WTC11 (cell line): ENCODE results near the gene AK5. TPM values are rescaled to one million over a fixed set of nuclear protein-coding genes. Genes with fewer than 3 reads are reported as not detected.

Experiments used
- ATAC-seq: fragments of 200-7000 bp; cut with Tn5 transposase; 2 replicates; pipeline ENCODE4 v1.10.0; 2021; ENCODE audit warnings: mild to moderate bottlenecking, moderate library complexity
- CTCF ChIA-PET: fragments of 300-600 bp; sonication (Branson Sonifier 250); formaldehyde crosslinking; loops from one replicate; lab custom pipeline; 2021; ENCODE audit warnings: antibody characterized with exemption; lab: Charles Lee
- POLR2A ChIA-PET: fragments of 350-600 bp; sonication (Branson Sonifier 250); formaldehyde crosslinking; loops from one replicate; lab custom pipeline; 2021; ENCODE audit warnings: antibody characterized with exemption; lab: Charles Lee
- DNase-seq: peaks from one replicate; pipeline ENCODE4 v3.0.0; 2021; ENCODE audit warnings: low spot score
- H3K27ac Mint-ChIP-seq: 2 replicates; pipeline ENCODE4 v1.8.0; 2021; ENCODE audit warnings: mixed read lengths
- H3K27me3 Mint-ChIP-seq: 2 replicates; pipeline ENCODE4 v1.8.0; 2021; ENCODE audit warnings: low read depth, mild to moderate bottlenecking, moderate library complexity, mixed read lengths
- H3K36me3 Mint-ChIP-seq: 2 replicates; pipeline ENCODE4 v1.8.0; 2021; ENCODE audit warnings: mixed read lengths
- H3K4me1 Mint-ChIP-seq: 2 replicates; pipeline ENCODE4 v1.8.0; 2022; ENCODE audit warnings: mixed read lengths
- H3K4me3 Mint-ChIP-seq: 2 replicates; pipeline ENCODE4 v1.8.0; 2021; ENCODE audit warnings: mild to moderate bottlenecking, moderate library complexity, mixed read lengths
- H3K9me3 Mint-ChIP-seq: 2 replicates; pipeline ENCODE4 v1.8.0; 2021; ENCODE audit warnings: mixed read lengths
- CREM ChIP-seq: sonication (generic); formaldehyde crosslinking; IDR thresholded peaks from 2 replicates; pipeline ENCODE4 v1.8.1; 2022; ENCODE audit warnings: mild to moderate bottlenecking, missing genetic modification reagents, moderate library complexity
- ETV6 ChIP-seq: sonication (generic); formaldehyde crosslinking; IDR thresholded peaks from 2 replicates; pipeline ENCODE4 v1.8.1; 2022; ENCODE audit warnings: mild to moderate bottlenecking, missing genetic modification reagents
- FOXJ3 ChIP-seq: sonication (generic); formaldehyde crosslinking; IDR thresholded peaks from 2 replicates; pipeline ENCODE4 v1.9.0; 2021; ENCODE audit warnings: missing genetic modification reagents, mild to moderate bottlenecking, borderline replicate concordance
- FOXK1 ChIP-seq: sonication (generic); formaldehyde crosslinking; IDR thresholded peaks from 2 replicates; pipeline ENCODE4 v1.8.0; 2022; ENCODE audit warnings: mild to moderate bottlenecking, moderate library complexity, missing genetic modification reagents
- GABPB1 ChIP-seq: sonication (generic); formaldehyde crosslinking; IDR thresholded peaks from 2 replicates; pipeline ENCODE4 v1.8.1; 2023; ENCODE audit warnings: mild to moderate bottlenecking, missing genetic modification reagents
- IRF2 ChIP-seq: sonication (generic); formaldehyde crosslinking; IDR thresholded peaks from 2 replicates; pipeline ENCODE4 v1.8.0; 2022; ENCODE audit warnings: low read depth, missing genetic modification reagents, borderline replicate concordance
- NFATC4 ChIP-seq: fragments of 250-450 bp; sonication (Bioruptor Pico); IDR thresholded peaks from 2 replicates; pipeline ENCODE4 v1.9.0; 2021; ENCODE audit warnings: mild to moderate bottlenecking
- NFE2L1 ChIP-seq: sonication (generic); formaldehyde crosslinking; IDR thresholded peaks from 2 replicates; pipeline ENCODE4 v1.8.1; 2023; ENCODE audit warnings: missing genetic modification reagents
- ZBTB21 ChIP-seq: sonication (generic); formaldehyde crosslinking; IDR thresholded peaks from 2 replicates; pipeline ENCODE4 v1.8.1; 2023; ENCODE audit warnings: mild to moderate bottlenecking, missing genetic modification reagents, borderline replicate concordance
- ZNF138 ChIP-seq: sonication (generic); formaldehyde crosslinking; conservative IDR thresholded peaks from 2 replicates; pipeline ENCODE4 v1.8.1; 2022; ENCODE audit warnings: mild to moderate bottlenecking, moderate library complexity, missing genetic modification reagents
- total RNA-seq: library from RNA; stranded (reverse); gene quantifications from 3 replicates; pipeline ENCODE4 v1.2.3, GENCODE V29; 2021
- TF ChIP-seq, protein P1 (sequence below): sonication (generic); formaldehyde crosslinking; IDR thresholded peaks from 2 replicates; pipeline ENCODE4 v1.8.0; 2022; ENCODE audit warnings: missing genetic modification reagents
- TF ChIP-seq, protein P2 (sequence below): sonication (generic); formaldehyde crosslinking; IDR thresholded peaks from 2 replicates; pipeline ENCODE4 v1.8.1; 2023; ENCODE audit warnings: mild to moderate bottlenecking, missing genetic modification reagents, moderate library complexity
- TF ChIP-seq, protein P3 (sequence below): sonication (generic); formaldehyde crosslinking; IDR thresholded peaks from 2 replicates; pipeline ENCODE4 v1.8.1; 2023; ENCODE audit warnings: mild to moderate bottlenecking, moderate library complexity, missing genetic modification reagents
- TF ChIP-seq, protein P4 (sequence below): sonication (generic); formaldehyde crosslinking; IDR thresholded peaks from 2 replicates; pipeline ENCODE4 v1.8.1; 2022; ENCODE audit warnings: mild to moderate bottlenecking, missing genetic modification reagents, moderate library complexity, borderline replicate concordance
- TF ChIP-seq, protein P5 (sequence below): sonication (generic); formaldehyde crosslinking; IDR thresholded peaks from 2 replicates; pipeline ENCODE4 v1.8.0; 2023; ENCODE audit warnings: mild to moderate bottlenecking, missing genetic modification reagents
- TF ChIP-seq, protein P6 (sequence below): fragments of 250-450 bp; sonication (Bioruptor Pico); IDR thresholded peaks from 2 replicates; pipeline ENCODE4 v1.9.0; 2021; ENCODE audit warnings: moderate library complexity, mild to moderate bottlenecking, inconsistent platforms, borderline replicate concordance
- TF ChIP-seq, protein P7 (sequence below): sonication (generic); formaldehyde crosslinking; IDR thresholded peaks from 2 replicates; pipeline ENCODE4 v1.8.1; 2023; ENCODE audit warnings: mild to moderate bottlenecking, missing genetic modification reagents, moderate library complexity
- TF ChIP-seq, protein P8 (sequence below): fragments of 250-450 bp; sonication (Bioruptor Pico); IDR thresholded peaks from 2 replicates; pipeline ENCODE4 v1.9.0; 2021; ENCODE audit warnings: mild to moderate bottlenecking
- TF ChIP-seq, protein P9 (sequence below): sonication (generic); formaldehyde crosslinking; IDR thresholded peaks from 2 replicates; pipeline ENCODE4 v1.8.0; 2023; ENCODE audit warnings: missing genetic modification reagents, mild to moderate bottlenecking, borderline replicate concordance
- TF ChIP-seq, protein P10 (sequence below): sonication (generic); formaldehyde crosslinking; IDR thresholded peaks from 2 replicates; pipeline ENCODE4 v1.8.0; 2022; ENCODE audit warnings: mild to moderate bottlenecking, missing genetic modification reagents

Gene AK5
- total RNA-seq, 1 experiment from 2014 or later = 3.0 TPM

DNA sequence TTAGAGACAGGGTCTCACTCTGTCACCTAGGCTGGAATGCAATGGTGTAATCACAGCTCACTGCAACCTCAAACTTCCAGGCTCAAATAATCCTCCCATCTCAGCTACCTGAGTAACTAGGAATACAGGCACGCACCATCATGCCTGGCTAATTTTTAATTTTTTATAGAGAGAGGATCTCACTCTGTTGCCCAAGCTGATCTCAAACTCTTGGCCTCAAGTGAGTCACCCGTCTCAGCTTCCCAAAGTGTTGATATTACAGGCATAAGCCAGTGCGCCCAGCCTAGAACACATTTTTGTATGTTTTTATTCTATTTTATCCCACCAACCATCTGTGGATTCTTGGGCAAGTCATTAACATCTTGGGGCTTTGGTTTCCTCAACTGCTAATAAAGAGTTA is 100.5 kb downstream of the AK5 start:
- Mint-ChIP-seq H3K4me1 (peaks cover 20% of the 10 kb centered on the region), H3K36me3 (no peaks in the 10 kb centered on the region), H3K27ac (no peak overlapping the region), H3K27me3 (no peaks in the 10 kb centered on the region), H3K9me3 (no peaks in the 10 kb centered on the region), H3K4me3 (no peak overlapping the region)
- ATAC-seq (no peak), DNase-seq (no peak)
- POLR2A ChIA-PET = no interaction called here
- CTCF ChIA-PET = no interaction called here
- TF ChIP-seq ZNF138 (CRISPR knock-in tag) (no peak), ZBTB21 (no peak), FOXJ3 (CRISPR knock-in tag) (no peak), CREM (CRISPR knock-in tag) (no peak), NFE2L1 (CRISPR knock-in tag) (no peak), FOXK1 (CRISPR knock-in tag) (no peak), IRF2 (no peak), NFATC4 (no peak), ETV6 (CRISPR knock-in tag) (no peak), GABPB1 (CRISPR knock-in tag) (no peak)
- TF ChIP-seq, protein P1, sequence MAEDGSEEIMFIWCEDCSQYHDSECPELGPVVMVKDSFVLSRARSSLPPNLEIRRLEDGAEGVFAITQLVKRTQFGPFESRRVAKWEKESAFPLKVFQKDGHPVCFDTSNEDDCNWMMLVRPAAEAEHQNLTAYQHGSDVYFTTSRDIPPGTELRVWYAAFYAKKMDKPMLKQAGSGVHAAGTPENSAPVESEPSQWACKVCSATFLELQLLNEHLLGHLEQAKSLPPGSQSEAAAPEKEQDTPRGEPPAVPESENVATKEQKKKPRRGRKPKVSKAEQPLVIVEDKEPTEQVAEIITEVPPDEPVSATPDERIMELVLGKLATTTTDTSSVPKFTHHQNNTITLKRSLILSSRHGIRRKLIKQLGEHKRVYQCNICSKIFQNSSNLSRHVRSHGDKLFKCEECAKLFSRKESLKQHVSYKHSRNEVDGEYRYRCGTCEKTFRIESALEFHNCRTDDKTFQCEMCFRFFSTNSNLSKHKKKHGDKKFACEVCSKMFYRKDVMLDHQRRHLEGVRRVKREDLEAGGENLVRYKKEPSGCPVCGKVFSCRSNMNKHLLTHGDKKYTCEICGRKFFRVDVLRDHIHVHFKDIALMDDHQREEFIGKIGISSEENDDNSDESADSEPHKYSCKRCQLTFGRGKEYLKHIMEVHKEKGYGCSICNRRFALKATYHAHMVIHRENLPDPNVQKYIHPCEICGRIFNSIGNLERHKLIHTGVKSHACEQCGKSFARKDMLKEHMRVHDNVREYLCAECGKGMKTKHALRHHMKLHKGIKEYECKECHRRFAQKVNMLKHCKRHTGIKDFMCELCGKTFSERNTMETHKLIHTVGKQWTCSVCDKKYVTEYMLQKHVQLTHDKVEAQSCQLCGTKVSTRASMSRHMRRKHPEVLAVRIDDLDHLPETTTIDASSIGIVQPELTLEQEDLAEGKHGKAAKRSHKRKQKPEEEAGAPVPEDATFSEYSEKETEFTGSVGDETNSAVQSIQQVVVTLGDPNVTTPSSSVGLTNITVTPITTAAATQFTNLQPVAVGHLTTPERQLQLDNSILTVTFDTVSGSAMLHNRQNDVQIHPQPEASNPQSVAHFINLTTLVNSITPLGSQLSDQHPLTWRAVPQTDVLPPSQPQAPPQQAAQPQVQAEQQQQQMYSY (CRISPR knock-in tag) = no peak
- TF ChIP-seq, protein P2, sequence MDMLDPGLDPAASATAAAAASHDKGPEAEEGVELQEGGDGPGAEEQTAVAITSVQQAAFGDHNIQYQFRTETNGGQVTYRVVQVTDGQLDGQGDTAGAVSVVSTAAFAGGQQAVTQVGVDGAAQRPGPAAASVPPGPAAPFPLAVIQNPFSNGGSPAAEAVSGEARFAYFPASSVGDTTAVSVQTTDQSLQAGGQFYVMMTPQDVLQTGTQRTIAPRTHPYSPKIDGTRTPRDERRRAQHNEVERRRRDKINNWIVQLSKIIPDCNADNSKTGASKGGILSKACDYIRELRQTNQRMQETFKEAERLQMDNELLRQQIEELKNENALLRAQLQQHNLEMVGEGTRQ = no peak
- TF ChIP-seq, protein P3, sequence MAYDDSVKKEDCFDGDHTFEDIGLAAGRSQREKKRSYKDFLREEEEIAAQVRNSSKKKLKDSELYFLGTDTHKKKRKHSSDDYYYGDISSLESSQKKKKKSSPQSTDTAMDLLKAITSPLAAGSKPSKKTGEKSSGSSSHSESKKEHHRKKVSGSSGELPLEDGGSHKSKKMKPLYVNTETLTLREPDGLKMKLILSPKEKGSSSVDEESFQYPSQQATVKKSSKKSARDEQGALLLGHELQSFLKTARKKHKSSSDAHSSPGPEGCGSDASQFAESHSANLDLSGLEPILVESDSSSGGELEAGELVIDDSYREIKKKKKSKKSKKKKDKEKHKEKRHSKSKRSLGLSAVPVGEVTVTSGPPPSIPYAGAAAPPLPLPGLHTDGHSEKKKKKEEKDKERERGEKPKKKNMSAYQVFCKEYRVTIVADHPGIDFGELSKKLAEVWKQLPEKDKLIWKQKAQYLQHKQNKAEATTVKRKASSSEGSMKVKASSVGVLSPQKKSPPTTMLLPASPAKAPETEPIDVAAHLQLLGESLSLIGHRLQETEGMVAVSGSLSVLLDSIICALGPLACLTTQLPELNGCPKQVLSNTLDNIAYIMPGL (CRISPR knock-in tag) = no peak
- TF ChIP-seq, protein P4, sequence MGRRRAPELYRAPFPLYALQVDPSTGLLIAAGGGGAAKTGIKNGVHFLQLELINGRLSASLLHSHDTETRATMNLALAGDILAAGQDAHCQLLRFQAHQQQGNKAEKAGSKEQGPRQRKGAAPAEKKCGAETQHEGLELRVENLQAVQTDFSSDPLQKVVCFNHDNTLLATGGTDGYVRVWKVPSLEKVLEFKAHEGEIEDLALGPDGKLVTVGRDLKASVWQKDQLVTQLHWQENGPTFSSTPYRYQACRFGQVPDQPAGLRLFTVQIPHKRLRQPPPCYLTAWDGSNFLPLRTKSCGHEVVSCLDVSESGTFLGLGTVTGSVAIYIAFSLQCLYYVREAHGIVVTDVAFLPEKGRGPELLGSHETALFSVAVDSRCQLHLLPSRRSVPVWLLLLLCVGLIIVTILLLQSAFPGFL (CRISPR knock-in tag) = no peak
- TF ChIP-seq, protein P5, sequence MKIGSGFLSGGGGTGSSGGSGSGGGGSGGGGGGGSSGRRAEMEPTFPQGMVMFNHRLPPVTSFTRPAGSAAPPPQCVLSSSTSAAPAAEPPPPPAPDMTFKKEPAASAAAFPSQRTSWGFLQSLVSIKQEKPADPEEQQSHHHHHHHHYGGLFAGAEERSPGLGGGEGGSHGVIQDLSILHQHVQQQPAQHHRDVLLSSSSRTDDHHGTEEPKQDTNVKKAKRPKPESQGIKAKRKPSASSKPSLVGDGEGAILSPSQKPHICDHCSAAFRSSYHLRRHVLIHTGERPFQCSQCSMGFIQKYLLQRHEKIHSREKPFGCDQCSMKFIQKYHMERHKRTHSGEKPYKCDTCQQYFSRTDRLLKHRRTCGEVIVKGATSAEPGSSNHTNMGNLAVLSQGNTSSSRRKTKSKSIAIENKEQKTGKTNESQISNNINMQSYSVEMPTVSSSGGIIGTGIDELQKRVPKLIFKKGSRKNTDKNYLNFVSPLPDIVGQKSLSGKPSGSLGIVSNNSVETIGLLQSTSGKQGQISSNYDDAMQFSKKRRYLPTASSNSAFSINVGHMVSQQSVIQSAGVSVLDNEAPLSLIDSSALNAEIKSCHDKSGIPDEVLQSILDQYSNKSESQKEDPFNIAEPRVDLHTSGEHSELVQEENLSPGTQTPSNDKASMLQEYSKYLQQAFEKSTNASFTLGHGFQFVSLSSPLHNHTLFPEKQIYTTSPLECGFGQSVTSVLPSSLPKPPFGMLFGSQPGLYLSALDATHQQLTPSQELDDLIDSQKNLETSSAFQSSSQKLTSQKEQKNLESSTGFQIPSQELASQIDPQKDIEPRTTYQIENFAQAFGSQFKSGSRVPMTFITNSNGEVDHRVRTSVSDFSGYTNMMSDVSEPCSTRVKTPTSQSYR (CRISPR knock-in tag) = no peak
- TF ChIP-seq, protein P6, sequence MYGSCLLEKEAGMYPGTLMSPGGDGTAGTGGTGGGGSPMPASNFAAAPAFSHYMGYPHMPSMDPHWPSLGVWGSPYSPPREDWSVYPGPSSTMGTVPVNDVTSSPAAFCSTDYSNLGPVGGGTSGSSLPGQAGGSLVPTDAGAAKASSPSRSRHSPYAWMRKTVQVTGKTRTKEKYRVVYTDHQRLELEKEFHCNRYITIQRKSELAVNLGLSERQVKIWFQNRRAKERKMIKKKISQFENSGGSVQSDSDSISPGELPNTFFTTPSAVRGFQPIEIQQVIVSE (CRISPR knock-in tag) = no peak
- TF ChIP-seq, protein P7, sequence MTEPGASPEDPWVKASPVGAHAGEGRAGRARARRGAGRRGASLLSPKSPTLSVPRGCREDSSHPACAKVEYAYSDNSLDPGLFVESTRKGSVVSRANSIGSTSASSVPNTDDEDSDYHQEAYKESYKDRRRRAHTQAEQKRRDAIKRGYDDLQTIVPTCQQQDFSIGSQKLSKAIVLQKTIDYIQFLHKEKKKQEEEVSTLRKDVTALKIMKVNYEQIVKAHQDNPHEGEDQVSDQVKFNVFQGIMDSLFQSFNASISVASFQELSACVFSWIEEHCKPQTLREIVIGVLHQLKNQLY (CRISPR knock-in tag) = no peak
- TF ChIP-seq, protein P8, sequence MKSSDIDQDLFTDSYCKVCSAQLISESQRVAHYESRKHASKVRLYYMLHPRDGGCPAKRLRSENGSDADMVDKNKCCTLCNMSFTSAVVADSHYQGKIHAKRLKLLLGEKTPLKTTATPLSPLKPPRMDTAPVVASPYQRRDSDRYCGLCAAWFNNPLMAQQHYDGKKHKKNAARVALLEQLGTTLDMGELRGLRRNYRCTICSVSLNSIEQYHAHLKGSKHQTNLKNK (CRISPR knock-in tag) = no peak
- TF ChIP-seq, protein P9, sequence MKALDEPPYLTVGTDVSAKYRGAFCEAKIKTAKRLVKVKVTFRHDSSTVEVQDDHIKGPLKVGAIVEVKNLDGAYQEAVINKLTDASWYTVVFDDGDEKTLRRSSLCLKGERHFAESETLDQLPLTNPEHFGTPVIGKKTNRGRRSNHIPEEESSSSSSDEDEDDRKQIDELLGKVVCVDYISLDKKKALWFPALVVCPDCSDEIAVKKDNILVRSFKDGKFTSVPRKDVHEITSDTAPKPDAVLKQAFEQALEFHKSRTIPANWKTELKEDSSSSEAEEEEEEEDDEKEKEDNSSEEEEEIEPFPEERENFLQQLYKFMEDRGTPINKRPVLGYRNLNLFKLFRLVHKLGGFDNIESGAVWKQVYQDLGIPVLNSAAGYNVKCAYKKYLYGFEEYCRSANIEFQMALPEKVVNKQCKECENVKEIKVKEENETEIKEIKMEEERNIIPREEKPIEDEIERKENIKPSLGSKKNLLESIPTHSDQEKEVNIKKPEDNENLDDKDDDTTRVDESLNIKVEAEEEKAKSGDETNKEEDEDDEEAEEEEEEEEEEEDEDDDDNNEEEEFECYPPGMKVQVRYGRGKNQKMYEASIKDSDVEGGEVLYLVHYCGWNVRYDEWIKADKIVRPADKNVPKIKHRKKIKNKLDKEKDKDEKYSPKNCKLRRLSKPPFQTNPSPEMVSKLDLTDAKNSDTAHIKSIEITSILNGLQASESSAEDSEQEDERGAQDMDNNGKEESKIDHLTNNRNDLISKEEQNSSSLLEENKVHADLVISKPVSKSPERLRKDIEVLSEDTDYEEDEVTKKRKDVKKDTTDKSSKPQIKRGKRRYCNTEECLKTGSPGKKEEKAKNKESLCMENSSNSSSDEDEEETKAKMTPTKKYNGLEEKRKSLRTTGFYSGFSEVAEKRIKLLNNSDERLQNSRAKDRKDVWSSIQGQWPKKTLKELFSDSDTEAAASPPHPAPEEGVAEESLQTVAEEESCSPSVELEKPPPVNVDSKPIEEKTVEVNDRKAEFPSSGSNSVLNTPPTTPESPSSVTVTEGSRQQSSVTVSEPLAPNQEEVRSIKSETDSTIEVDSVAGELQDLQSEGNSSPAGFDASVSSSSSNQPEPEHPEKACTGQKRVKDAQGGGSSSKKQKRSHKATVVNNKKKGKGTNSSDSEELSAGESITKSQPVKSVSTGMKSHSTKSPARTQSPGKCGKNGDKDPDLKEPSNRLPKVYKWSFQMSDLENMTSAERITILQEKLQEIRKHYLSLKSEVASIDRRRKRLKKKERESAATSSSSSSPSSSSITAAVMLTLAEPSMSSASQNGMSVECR (CRISPR knock-in tag) = no peak
- TF ChIP-seq, protein P10, sequence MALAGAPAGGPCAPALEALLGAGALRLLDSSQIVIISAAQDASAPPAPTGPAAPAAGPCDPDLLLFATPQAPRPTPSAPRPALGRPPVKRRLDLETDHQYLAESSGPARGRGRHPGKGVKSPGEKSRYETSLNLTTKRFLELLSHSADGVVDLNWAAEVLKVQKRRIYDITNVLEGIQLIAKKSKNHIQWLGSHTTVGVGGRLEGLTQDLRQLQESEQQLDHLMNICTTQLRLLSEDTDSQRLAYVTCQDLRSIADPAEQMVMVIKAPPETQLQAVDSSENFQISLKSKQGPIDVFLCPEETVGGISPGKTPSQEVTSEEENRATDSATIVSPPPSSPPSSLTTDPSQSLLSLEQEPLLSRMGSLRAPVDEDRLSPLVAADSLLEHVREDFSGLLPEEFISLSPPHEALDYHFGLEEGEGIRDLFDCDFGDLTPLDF = no peak
